ENCODE measurements around the gene GATA5.

GRCh38 chr20:62419759-62420158, 56.0 kb downstream of the GATA5 start:
- TF ChIP-seq TAF1 (IDR thresholded peaks at IDR 0.05; ENCODE audit: borderline replicate concordance, insufficient read depth, low read length) (no peak), POLR2AphosphoS5 (IDR thresholded peaks at IDR 0.05; ENCODE audit: low read depth, low read length) (no peak), SIN3A (IDR thresholded peaks at IDR 0.05; ENCODE audit: borderline replicate concordance, insufficient read depth, low read length) (no peak), FOXP2 (optimal IDR thresholded peaks at IDR 0.05; ENCODE audit: borderline replicate concordance, extremely low read depth, extremely low read length, insufficient read depth) (no peak)
- TF ChIP-seq, protein P1, sequence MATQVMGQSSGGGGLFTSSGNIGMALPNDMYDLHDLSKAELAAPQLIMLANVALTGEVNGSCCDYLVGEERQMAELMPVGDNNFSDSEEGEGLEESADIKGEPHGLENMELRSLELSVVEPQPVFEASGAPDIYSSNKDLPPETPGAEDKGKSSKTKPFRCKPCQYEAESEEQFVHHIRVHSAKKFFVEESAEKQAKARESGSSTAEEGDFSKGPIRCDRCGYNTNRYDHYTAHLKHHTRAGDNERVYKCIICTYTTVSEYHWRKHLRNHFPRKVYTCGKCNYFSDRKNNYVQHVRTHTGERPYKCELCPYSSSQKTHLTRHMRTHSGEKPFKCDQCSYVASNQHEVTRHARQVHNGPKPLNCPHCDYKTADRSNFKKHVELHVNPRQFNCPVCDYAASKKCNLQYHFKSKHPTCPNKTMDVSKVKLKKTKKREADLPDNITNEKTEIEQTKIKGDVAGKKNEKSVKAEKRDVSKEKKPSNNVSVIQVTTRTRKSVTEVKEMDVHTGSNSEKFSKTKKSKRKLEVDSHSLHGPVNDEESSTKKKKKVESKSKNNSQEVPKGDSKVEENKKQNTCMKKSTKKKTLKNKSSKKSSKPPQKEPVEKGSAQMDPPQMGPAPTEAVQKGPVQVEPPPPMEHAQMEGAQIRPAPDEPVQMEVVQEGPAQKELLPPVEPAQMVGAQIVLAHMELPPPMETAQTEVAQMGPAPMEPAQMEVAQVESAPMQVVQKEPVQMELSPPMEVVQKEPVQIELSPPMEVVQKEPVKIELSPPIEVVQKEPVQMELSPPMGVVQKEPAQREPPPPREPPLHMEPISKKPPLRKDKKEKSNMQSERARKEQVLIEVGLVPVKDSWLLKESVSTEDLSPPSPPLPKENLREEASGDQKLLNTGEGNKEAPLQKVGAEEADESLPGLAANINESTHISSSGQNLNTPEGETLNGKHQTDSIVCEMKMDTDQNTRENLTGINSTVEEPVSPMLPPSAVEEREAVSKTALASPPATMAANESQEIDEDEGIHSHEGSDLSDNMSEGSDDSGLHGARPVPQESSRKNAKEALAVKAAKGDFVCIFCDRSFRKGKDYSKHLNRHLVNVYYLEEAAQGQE (IDR thresholded peaks at IDR 0.05; ENCODE audit: insufficient read depth in 1 of 2, low read depth in 2 of 2, low read length in 2 of 2) = no peak
